IMR-90 (cell line): ENCODE results near the gene PCED1B. TPM values are rescaled to one million over a fixed set of nuclear protein-coding genes. Genes with fewer than 3 reads are reported as not detected.
A peak's percentile ranks its signal among the peaks of the same experiment; 100 is the strongest.

Source experiments
- ATAC-seq: fragments of 200-7000 bp; cut with Tn5 transposase; 2 replicates; pipeline ENCODE4 v1.9.1; 2020; ENCODE audit warnings: low read depth, mild to moderate bottlenecking, moderate library complexity
- BruUV-seq: library from RNA; stranded (reverse); fragments of 400-500 nt; replicated peaks from 2 replicates; lab custom pipeline; 2021; lab: Mats Ljungman, UMichigan
- CTCF ChIA-PET: fragments of 300-600 bp; formaldehyde crosslinking; extraction: SDS; loops from one replicate; lab custom pipeline; 2021; ENCODE audit warnings: antibody characterized with exemption; lab: Yijun Ruan, JAX
- POLR2A ChIA-PET: fragments of 300-600 bp; sonication (Branson Sonifier 250); formaldehyde crosslinking; loops from one replicate; lab custom pipeline; 2022; ENCODE audit warnings: antibody characterized with exemption; ENCODE audit not compliant: unreplicated experiment; lab: Charles Lee
- DNase-seq: peaks from one replicate; pipeline ENCODE4 v3.0.0; 2013
- H2AFZ ChIP-seq: replicated peaks from 2 replicates; pipeline ENCODE3; 2013; ENCODE audit warnings: low read length, mild to moderate bottlenecking; ENCODE audit not compliant: poor library complexity
- H2AK5ac ChIP-seq: 2 replicates; pipeline ENCODE4 v1.6.1; 2013; ENCODE audit warnings: low read depth, low read length, inconsistent platforms
- H2AK9ac ChIP-seq: replicated peaks from 2 replicates; pipeline ENCODE3; 2013; ENCODE audit warnings: mild to moderate bottlenecking, low read depth, low read length, moderate library complexity; ENCODE audit not compliant: poor library complexity
- H2BK120ac ChIP-seq: 2 replicates; pipeline ENCODE4 v1.6.1; 2013; ENCODE audit warnings: low read depth, low read length, inconsistent platforms
- H2BK15ac ChIP-seq: 3 replicates; pipeline ENCODE4 v1.6.1; 2013; ENCODE audit warnings: low read depth, low read length, inconsistent platforms
- H2BK20ac ChIP-seq: 2 replicates; pipeline ENCODE4 v1.6.1; 2013; ENCODE audit warnings: low read depth, mild to moderate bottlenecking, inconsistent platforms, low read length, moderate library complexity
- H2BK5ac ChIP-seq: 2 replicates; pipeline ENCODE4 v1.6.1; 2013; ENCODE audit warnings: mild to moderate bottlenecking, low read depth, low read length, inconsistent platforms; ENCODE audit not compliant: poor library complexity, severe bottlenecking
- H3K14ac ChIP-seq: replicated peaks from 2 replicates; pipeline ENCODE4 v1.6.1; 2013; ENCODE audit warnings: low read depth, low read length, inconsistent platforms
- H3K18ac ChIP-seq: 2 replicates; pipeline ENCODE4 v1.6.1; 2013; ENCODE audit warnings: low read depth, low read length, control low read depth
- H3K23ac ChIP-seq: 2 replicates; pipeline ENCODE4 v1.6.1; 2013; ENCODE audit warnings: low read depth, low read length, inconsistent platforms
- H3K27ac ChIP-seq: 2 replicates; pipeline ENCODE4 v1.5.1; 2013; ENCODE audit warnings: mild to moderate bottlenecking, control low read depth, low read length; ENCODE audit not compliant: insufficient read depth
- H3K27me3 ChIP-seq: 2 replicates; pipeline ENCODE4 v1.6.1; 2013; ENCODE audit warnings: low read length; ENCODE audit not compliant: control insufficient read depth, insufficient read depth
- H3K36me3 ChIP-seq: 2 replicates; pipeline ENCODE4 v1.6.1; 2013; ENCODE audit warnings: low read length, mixed read lengths; ENCODE audit not compliant: control insufficient read depth, insufficient read depth
- H3K4ac ChIP-seq: 2 replicates; pipeline ENCODE4 v1.6.1; 2013; ENCODE audit warnings: low read depth, low read length, inconsistent platforms
- H3K4me1 ChIP-seq: 2 replicates; pipeline ENCODE4 v1.6.1; 2013; ENCODE audit warnings: low read length, mixed read lengths; ENCODE audit not compliant: control insufficient read depth, insufficient read depth
- H3K4me2 ChIP-seq: 2 replicates; pipeline ENCODE4 v1.6.1; 2013; ENCODE audit warnings: low read depth, mild to moderate bottlenecking, control low read depth, low read length, moderate library complexity
- H3K4me3 ChIP-seq: 2 replicates; pipeline ENCODE4 v1.5.1; 2013; ENCODE audit warnings: low read depth, mild to moderate bottlenecking, control low read depth, low read length, moderate library complexity; ENCODE audit not compliant: insufficient read depth
- H3K56ac ChIP-seq: 2 replicates; pipeline ENCODE4 v1.6.1; 2013; ENCODE audit warnings: low read length, inconsistent platforms; ENCODE audit not compliant: insufficient read depth; ENCODE audit errors: extremely low read depth
- H3K79me1 ChIP-seq, 2 experiments: 2 replicates each; pipeline ENCODE4 v1.6.1; 2013; ENCODE audit warnings: low read length in 2 of 2, inconsistent platforms in 1 of 2, low read depth in 1 of 2
- H3K9ac ChIP-seq: 2 replicates; pipeline ENCODE4 v1.6.1; 2013; ENCODE audit warnings: low read depth, low read length, control low read depth
- H3K9me1 ChIP-seq: 2 replicates; pipeline ENCODE4 v1.6.1; 2013; ENCODE audit warnings: low read length, inconsistent platforms; ENCODE audit not compliant: insufficient read depth
- H3K9me3 ChIP-seq: 2 replicates; pipeline ENCODE4 v1.6.1; 2013; ENCODE audit warnings: low read length; ENCODE audit not compliant: control insufficient read depth, insufficient read depth
- H4K20me1 ChIP-seq: 2 replicates; pipeline ENCODE4 v1.6.1; 2013; ENCODE audit warnings: low read length, inconsistent platforms; ENCODE audit not compliant: insufficient read depth
- H4K5ac ChIP-seq: 2 replicates; pipeline ENCODE4 v1.6.1; 2013; ENCODE audit warnings: mild to moderate bottlenecking, low read depth, low read length, control low read depth
- H4K8ac ChIP-seq, 2 experiments: 2 replicates each; pipeline ENCODE4 v1.6.1; 2013; ENCODE audit warnings: low read depth in 2 of 2, low read length in 2 of 2, control low read depth in 1 of 2, inconsistent platforms in 1 of 2
- H4K91ac ChIP-seq: 2 replicates; pipeline ENCODE4 v1.6.1; 2013; ENCODE audit warnings: low read depth, low read length, inconsistent platforms; ENCODE audit not compliant: insufficient read depth
- POLR2A ChIP-seq: IDR thresholded peaks from 2 replicates; pipeline ENCODE4 v1.6.1; 2012; ENCODE audit warnings: mild to moderate bottlenecking, low read depth, low read length
- RAD21 ChIP-seq: IDR thresholded peaks from 2 replicates; pipeline ENCODE4 v1.6.1; 2012; ENCODE audit warnings: low read length, improper control_type of control experiment
- WGBS, 2 experiments: methylation state at CpG; one replicate each; pipeline versions ENCODE4 v1.1.5 to v1.1.7; 2013; ENCODE audit warnings: missing lambda C conversion rate in 2 of 2; ENCODE audit not compliant: insufficient read length in 1 of 2; ENCODE audit errors: extremely low coverage in 2 of 2; 5-methylcytosine and 5-hydroxymethylcytosine counted together
- dilution Hi-C: fragments of 300-500 bp; cut with HindIII; formaldehyde crosslinking; loops from one replicate; pipeline ENCODE4 v1.14.3; 2018; ENCODE audit warnings: low sequenced_read_pairs; ENCODE audit not compliant: unreplicated experiment
- in situ Hi-C: fragments of 300-500 bp; cut with MboI; formaldehyde crosslinking; loops from 3 replicates; pipeline ENCODE4 v1.14.3; 2019; ENCODE audit warnings: low sequenced_read_pairs, inconsistent platforms, mixed read lengths
- intact Hi-C: fragments of 100-400 bp; cut with micrococcal nuclease; formaldehyde crosslinking; loops from 2 replicates; pipeline ENCODE4 v1.10.0; 2022
- polyA plus RNA-seq, 3 experiments: library from polyadenylated mRNA; depleted of rRNA; stranded (reverse); fragments of >200 nt; gene quantifications; 2 replicates each; pipeline ENCODE4 v1.2.3, GENCODE V29; 2012; ENCODE audit warnings: low replicate concordance in 1 of 3
- total RNA-seq: library from RNA; depleted of rRNA; stranded (reverse); fragments of >200 nt; gene quantifications from 2 replicates; pipeline ENCODE4 v1.2.3, GENCODE V29; 2012

Gene PCED1B
- total and polyA plus RNA-seq, 2 of the 4 experiments (the other 2 are of a cell fraction), result 0.36 to 2.6 TPM

DNA sequence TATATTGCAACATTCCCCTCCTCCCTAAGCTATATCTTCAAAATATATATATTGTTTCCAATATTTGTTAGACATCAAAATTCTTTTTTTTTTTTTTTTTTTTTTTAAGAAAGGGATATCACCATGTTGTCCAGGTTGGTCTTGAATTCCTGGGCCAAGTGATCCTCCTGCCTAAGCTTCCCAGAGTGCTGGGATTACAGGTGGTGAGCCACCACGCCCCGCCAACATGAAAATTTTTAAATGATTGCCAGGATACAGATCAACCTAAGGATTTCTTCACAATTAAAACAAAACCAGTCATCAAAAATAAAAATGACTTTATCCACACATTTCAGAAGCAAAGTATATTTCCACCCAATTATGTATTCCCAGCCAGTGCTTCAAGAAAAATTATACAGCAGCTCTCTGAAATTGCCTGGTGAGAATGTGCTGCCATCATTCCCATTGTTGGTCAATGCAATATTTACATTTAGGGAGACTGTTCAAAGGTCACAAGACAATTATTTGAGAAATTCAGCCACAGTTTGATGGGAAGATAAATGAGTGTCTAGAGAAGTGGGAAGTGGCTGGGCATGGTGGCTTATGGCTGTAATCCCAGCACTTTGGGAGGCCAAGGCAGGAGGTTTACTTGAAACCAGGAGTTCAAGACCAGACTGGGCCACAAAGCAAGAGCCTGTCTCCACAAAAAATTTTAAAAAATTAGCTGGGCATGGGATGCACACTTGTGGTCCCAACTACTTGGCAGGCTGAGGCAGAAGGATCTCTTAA lies 142.0 kb downstream of the PCED1B start:
- Histone ChIP-seq H3K4me2 (no peak overlapping the region), H3K56ac (no peak overlapping the region), H3K4ac (no peak overlapping the region), H3K4me1 (peaks cover 11% of the 10 kb centered on the region), H3K36me3 (no peaks in the 10 kb centered on the region), H3K14ac (peak overlapping the region; percentile 32; the same call in 1 of the 2 replicates), H3K4me3 (no peak overlapping the region), H3K27ac (no peak overlapping the region), H4K20me1 (no peaks in the 10 kb centered on the region), H3K9ac (no peak overlapping the region), H2AFZ (no peak overlapping the region), H4K8ac (no peak overlapping the region), H2BK5ac (no peak overlapping the region), H3K23ac (no peak overlapping the region), H3K9me1 (peaks cover 7% of the 10 kb centered on the region; the same call in 1 of the 2 replicates), H2BK120ac (no peak overlapping the region), H2AK5ac (no peak overlapping the region), H3K79me1 (no peaks in the 10 kb centered on the region; a peak in 1 of 4 replicates), H2AK9ac (no peak overlapping the region), H2BK15ac (no peak overlapping the region), H2BK20ac (no peak overlapping the region), H3K9me3 (no peaks in the 10 kb centered on the region), H3K18ac (no peak overlapping the region), H3K27me3 (no peaks in the 10 kb centered on the region), H4K5ac (no peak overlapping the region), H4K91ac (no peak overlapping the region; the same call in 1 of the 2 replicates)
- WGBS, 2 experiments, result 100% methylated on average over 2 of the region's 2 CpGs; no CpG with 5 or more reads in 1 of the 2 experiments
- DNase-seq (no peak), ATAC-seq (no peak)
- in situ Hi-C loops, result no loop called here
- no peak for TF ChIP-seq POLR2A
- TF ChIP-seq RAD21, result no peak
- CTCF ChIA-PET, result interaction anchor here (0.6 kb wide), 1 partner anchor 38 kb away, joined by 3 read pairs; no protein-coding TSS in a partner anchor
- POLR2A ChIA-PET, result interaction anchor here (0.7 kb wide), 1 partner anchor 156 kb away, joined by 20 read pairs; no protein-coding TSS in a partner anchor
- no TSS peak for BruUV-seq
- dilution Hi-C loops, result no loop called here
- intact Hi-C loops, result no loop called here
